K562 (cell line): ENCODE results near the gene PKP1. TPM values are rescaled to one million over a fixed set of nuclear protein-coding genes. Genes with fewer than 3 reads are reported as not detected.

Source experiments
- ATAC-seq: fragments of 200-7000 bp; cut with Tn5 transposase; 3 replicates; pipeline ENCODE4 v1.9.1; 2020; ENCODE audit warnings: moderate library complexity
- BruUV-seq: library from RNA; stranded (reverse); fragments of 400-500 nt; replicated peaks from 2 replicates; lab custom pipeline; 2021; lab: Mats Ljungman, UMichigan
- CTCF ChIA-PET: fragments of 300-600 bp; formaldehyde crosslinking; extraction: SDS; loops from one replicate; lab custom pipeline; 2021; ENCODE audit warnings: low intra/inter-chr PET ratio; lab: Yijun Ruan, JAX
- POLR2A ChIA-PET: fragments of 300-600, 350-650 bp; sonication (Branson Sonifier 250); formaldehyde crosslinking; extraction: SDS; loops from one replicate; lab custom pipeline; 2021; ENCODE audit warnings: antibody characterized with exemption, inconsistent platforms; lab: Yijun Ruan, JAX
- DNase-seq, 4 experiments: peaks; one replicate each; pipeline versions ENCODE4 v3.0.0 to v3.0.0-alpha.2; 2011 to 2018; ENCODE audit warnings: low spot score in 3 of 4, mixed read lengths in 3 of 4; ENCODE audit errors: extremely low read depth in 1 of 4
- FAIRE-seq: peaks from 2 replicates; lab custom pipeline; 2011; peaks lifted over from hg19 to GRCh38; lab: Jason Lieb, UNC
- H2AFZ ChIP-seq: 2 replicates; pipeline ENCODE4 v1.6.0; 2011; ENCODE audit warnings: low read depth, low read length, control low read depth, inconsistent platforms
- H3K27ac ChIP-seq: fragments of 200-600 bp; 3 replicates; pipeline ENCODE4 v1.8.0; 2011; ENCODE audit warnings: low read depth, mild to moderate bottlenecking, control low read depth, inconsistent platforms, low read length, moderate library complexity, mixed read lengths; ENCODE audit errors: extremely low read depth
- H3K27me3 ChIP-seq, 2 experiments: fragments of 300-600 bp in 1 of 2; 2 replicates in 1 of 2; 3 replicates in 1 of 2; pipeline versions ENCODE4 v1.6.0 to v1.8.0; 2011; ENCODE audit warnings: inconsistent platforms in 2 of 2, low read length in 2 of 2, mild to moderate bottlenecking in 1 of 2, mixed read lengths in 1 of 2, moderate library complexity in 1 of 2; ENCODE audit not compliant: control insufficient read depth in 2 of 2, insufficient read depth in 2 of 2
- H3K36me3 ChIP-seq: fragments of 300-600 bp; 3 replicates; pipeline ENCODE4 v1.8.0; 2011; ENCODE audit warnings: mild to moderate bottlenecking, low read length, inconsistent platforms; ENCODE audit not compliant: control insufficient read depth, insufficient read depth
- H3K4me1 ChIP-seq, 2 experiments: fragments of 200-600 bp in 1 of 2; replicated peaks in 1 of 2; 2 replicates in 1 of 2; 3 replicates in 1 of 2; pipeline versions ENCODE4 v1.5.1 to v1.8.0; 2011; ENCODE audit warnings: inconsistent platforms in 2 of 2, low read length in 2 of 2, mild to moderate bottlenecking in 1 of 2, mixed read lengths in 1 of 2, moderate library complexity in 1 of 2; ENCODE audit not compliant: control insufficient read depth in 2 of 2, insufficient read depth in 2 of 2
- H3K4me2 ChIP-seq: 2 replicates; pipeline ENCODE4 v1.6.1; 2011; ENCODE audit warnings: low read length, control low read depth, inconsistent platforms, mixed read lengths; ENCODE audit not compliant: insufficient read depth
- H3K4me3 ChIP-seq: fragments of 200-600 bp; sonication (generic), shearing (Covaris generic); 2 replicates; pipeline ENCODE4 v1.5.1; 2016; ENCODE audit warnings: control low read depth, inconsistent platforms
- H3K79me2 ChIP-seq: fragments of 200-600 bp; 3 replicates; pipeline ENCODE4 v1.8.0; 2011; ENCODE audit warnings: low read length, inconsistent platforms; ENCODE audit not compliant: control insufficient read depth, insufficient read depth
- H3K9ac ChIP-seq, 2 experiments: 2 replicates each; pipeline versions ENCODE4 v1.6.0 to v1.6.1; 2011; ENCODE audit warnings: low read depth in 2 of 2, low read length in 2 of 2, control low read depth in 1 of 2, inconsistent platforms in 1 of 2, mild to moderate bottlenecking in 1 of 2, mixed read lengths in 1 of 2; ENCODE audit not compliant: insufficient read depth in 1 of 2
- H3K9me1 ChIP-seq: one replicate; pipeline ENCODE4 v1.6.0; 2011; ENCODE audit warnings: inconsistent platforms, mild to moderate bottlenecking, low read length, moderate library complexity; ENCODE audit not compliant: control insufficient read depth, insufficient read depth
- H3K9me3 ChIP-seq: replicated peaks from 2 replicates; pipeline ENCODE4 v1.5.1; 2011; ENCODE audit warnings: low read depth, low read length, inconsistent platforms; ENCODE audit not compliant: control insufficient read depth, insufficient read depth
- H4K20me1 ChIP-seq: replicated peaks from 2 replicates; pipeline ENCODE4 v1.6.1; 2011; ENCODE audit warnings: low read length, inconsistent platforms, mixed read lengths; ENCODE audit not compliant: control insufficient read depth, insufficient read depth
- CEBPB ChIP-seq: fragments of 450-650 bp; IDR thresholded peaks from 2 replicates; pipeline ENCODE4 v1.6.1; 2016; ENCODE audit warnings: missing genetic modification characterization, missing compliant biosample characterization
- CEBPG ChIP-seq, 3 experiments: fragments of 200-800 bp in 1 of 3; sonication (Bioruptor generic) in 1 of 3; sonication (generic) in 1 of 3; formaldehyde crosslinking in 1 of 3; IDR thresholded peaks in 2 of 3; conservative IDR thresholded peaks in 1 of 3; 2 replicates each; pipeline versions ENCODE4 v1.6.1 to v1.8.0; 2016 to 2022; ENCODE audit warnings: missing compliant biosample characterization in 2 of 3, missing genetic modification characterization in 2 of 3, mild to moderate bottlenecking in 1 of 3, missing genetic modification reagents in 1 of 3
- ZBED1 ChIP-seq: IDR thresholded peaks from 2 replicates; pipeline ENCODE4 v1.6.1; 2014
- WGBS: fragments of 100-300 bp; shearing (Covaris generic); methylation state at CpG from one replicate; pipeline ENCODE4 v1.1.6; 2016; ENCODE audit warnings: low coverage, mixed read lengths; ENCODE audit not compliant: insufficient coverage; ENCODE audit errors: missing lambda C conversion rate; 5-methylcytosine and 5-hydroxymethylcytosine counted together
- in situ Hi-C: fragments of 300-500 bp; cut with MboI; formaldehyde crosslinking; loops from 4 replicates; pipeline ENCODE4 v1.15.0; 2018; ENCODE audit warnings: inconsistent platforms, mixed read lengths
- intact Hi-C: fragments of 100-400 bp; cut with micrococcal nuclease; formaldehyde crosslinking; loops from 2 replicates; pipeline ENCODE4 v1.14.2; 2022
- polyA plus RNA-seq, 8 experiments: library from polyadenylated mRNA; depleted of rRNA in 4 of 8; stranded (reverse) in 5 of 8; unstranded in 3 of 8; fragments of >200 nt; fragmentation: Nextera tagmentation in 2 of 8; fragmentation: Illumina TruSeq in 1 of 8; extraction: Ambion mirVana in 2 of 8; extraction: Trizol in 1 of 8; gene quantifications; 2 replicates each; pipeline versions ENCODE4 v1.2.1 to v1.2.3, GENCODE V29; 2011 to 2014; ENCODE audit warnings: inconsistent platforms in 1 of 8, missing spikeins in 1 of 8
- total RNA-seq, 7 experiments: library from RNA; depleted of rRNA in 6 of 7; stranded (reverse); fragments of >200 nt in 6 of 7; fragmentation: Illumina TruSeq in 2 of 7; extraction: Trizol in 2 of 7; gene quantifications; 2 replicates each; pipeline versions ENCODE4 v1.2.1 to v1.2.3, GENCODE V29; 2011 to 2021; ENCODE audit warnings: low replicate concordance in 1 of 7
- TF ChIP-seq, protein P1 (sequence below), 2 experiments: fragments of 450-650 bp in 1 of 2; sonication (generic) in 1 of 2; formaldehyde crosslinking in 1 of 2; IDR thresholded peaks in 1 of 2; conservative IDR thresholded peaks in 1 of 2; 2 replicates each; pipeline versions ENCODE4 v1.6.1 to v1.8.1; 2016 to 2023; ENCODE audit warnings: mild to moderate bottlenecking in 2 of 2, moderate library complexity in 2 of 2, inconsistent platforms in 1 of 2, missing genetic modification reagents in 1 of 2

Gene PKP1
- total and polyA plus RNA-seq, 9 of the 15 experiments (the other 6 are each of a cell fraction or from before 2014, with no cell fraction given): not detected

DNA sequence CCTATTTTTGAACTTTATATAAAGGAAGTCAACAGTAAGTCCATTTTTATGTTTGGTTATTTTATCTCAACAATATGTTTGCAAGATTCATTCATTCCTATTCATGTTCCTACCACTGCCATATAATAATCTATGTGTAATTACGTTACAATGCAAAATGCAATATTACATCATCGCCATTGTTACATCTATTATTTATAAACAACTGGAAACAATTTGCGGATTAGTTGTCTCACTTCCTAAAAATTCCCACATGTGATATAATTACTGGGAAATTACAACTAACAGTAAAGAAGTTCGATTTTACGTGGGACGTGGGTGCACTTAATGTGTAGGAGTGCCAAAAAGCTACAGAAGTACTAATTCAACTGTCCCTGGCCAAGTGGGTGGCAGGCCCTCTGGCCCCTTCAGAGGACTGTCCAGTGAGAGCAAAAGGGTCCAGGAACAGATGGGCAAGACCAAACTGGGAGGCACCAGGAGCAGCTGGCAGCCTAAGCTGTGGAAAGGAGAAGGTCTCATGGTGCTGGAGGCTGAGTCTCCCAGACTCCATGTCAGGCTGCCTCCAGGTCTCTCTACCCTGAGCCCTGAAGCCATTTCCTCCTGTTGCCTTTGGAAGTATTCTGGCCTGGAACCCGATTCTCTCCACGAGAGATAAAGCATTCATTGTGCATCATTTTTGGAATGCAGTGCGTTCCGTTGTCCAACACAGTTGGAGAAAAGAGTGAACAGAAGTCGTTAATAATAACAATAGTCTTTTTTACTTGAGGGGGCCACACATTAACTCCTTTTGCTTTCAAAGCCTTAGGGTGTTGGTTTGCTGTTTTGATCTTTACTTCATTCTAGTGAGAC, 51.2 kb downstream of the PKP1 start:
- Histone ChIP-seq H3K4me3 (no peak overlapping the region), H3K36me3 (no peaks in the 10 kb centered on the region), H3K79me2 (no peaks in the 10 kb centered on the region), H3K27ac (no peak overlapping the region), H3K4me2 (no peak overlapping the region), H3K9me1 (no peaks in the 10 kb centered on the region), H3K4me1 (no peaks in the 10 kb centered on the region), H4K20me1 (no peaks in the 10 kb centered on the region; the same call in 1 of the 2 replicates), H2AFZ (no peak overlapping the region), H3K9ac (no peak overlapping the region), H3K27me3 (peaks cover 20 to 62% of the 10 kb centered on the region in 2 experiments), H3K9me3 (no peaks in the 10 kb centered on the region)
- ChIA-PET CTCF (no interaction called here), POLR2A (no interaction called here)
- TF ChIP-seq CEBPB (tag) (peak; percentile 40; the same call in 1 of the 2 replicates), ZBED1 (no peak), CEBPG (CRISPR knock-in tag; IDR thresholded peaks at IDR 0.05) (no peak), CEBPG (tag; conservative IDR thresholded peaks at IDR 0.05 in 1 of 2, IDR thresholded peaks at IDR 0.05 in 1 of 2) (peak; percentile 65 to 76; a peak in 3 of 4 replicates)
- TF ChIP-seq, protein P1, sequence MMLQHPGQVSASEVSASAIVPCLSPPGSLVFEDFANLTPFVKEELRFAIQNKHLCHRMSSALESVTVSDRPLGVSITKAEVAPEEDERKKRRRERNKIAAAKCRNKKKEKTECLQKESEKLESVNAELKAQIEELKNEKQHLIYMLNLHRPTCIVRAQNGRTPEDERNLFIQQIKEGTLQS (IDR thresholded peaks at IDR 0.05): peak; percentile 66
- TF ChIP-seq, protein P1 (CRISPR knock-in tag; conservative IDR thresholded peaks at IDR 0.05): no peak
- FAIRE-seq (no peak), ATAC-seq (no peak), DNase-seq (no peak)
- in situ Hi-C loops: no loop called here
- 1% methylated on average over 11 of the region's 11 CpGs for WGBS
- BruUV-seq: no TSS peak
- intact Hi-C loops: no loop called here
